ENCODE results near the gene ENOX1.

- TF ChIP-seq CTCF (IDR thresholded peaks at IDR 0.05; ENCODE audit: borderline replicate concordance, extremely low read depth, low read length, poor library complexity, severe bottlenecking): no peak
- TF ChIP-seq EZH2 (IDR thresholded peaks at IDR 0.05; ENCODE audit: borderline replicate concordance, low read depth, low read length, severe bottlenecking): no peak
Observed at GRCh38 chr13:43362556-43362955, 424.2 kb downstream of the ENOX1 start.
